ENCODE measurements around the gene CFAP77. TPM values are rescaled to one million over a fixed set of nuclear protein-coding genes. Genes with fewer than 3 reads are reported as not detected.
A peak's percentile ranks its signal among the peaks of the same experiment; 100 is the strongest.

Gene CFAP77
- total RNA-seq: under 1 TPM in 1 of 4 donors, not detected in 3; 0.66 TPM

- no peaks in the 10 kb centered on the region for H3K36me3 ChIP-seq
- H3K4me1 ChIP-seq: peaks cover 0 to 41% (median 25%) of the 10 kb centered on the region in 4 donors
- no peak for DNase-seq (ENCODE audit: low spot score in 2 of 2)
- TF ChIP-seq CTCF (IDR thresholded peaks at IDR 0.05): peak in 1 of 5 experiments; percentile 17
- no peak for TF ChIP-seq POLR2A (IDR thresholded peaks at IDR 0.05)
- no peak within 1 kb of the TSS for H3K27ac ChIP-seq
- H3K9me3 ChIP-seq: no peaks in the 10 kb centered on the region
- whole genome bisulfite sequencing, 2 donors: 0 to 1% methylated on average over 11 to 55 of the region's 69 CpGs
- H3K27me3 ChIP-seq: peaks cover 0 to 60% of the 10 kb centered on the region in 2 donors
- peak within 1 kb of the TSS; percentile 38 to 54 (median 52) for H3K4me3 ChIP-seq
Measured at GRCh38 chr9:132409828-132410528, at the start of gene CFAP77. Gene CFAP77, plus strand, starts transcription at chr9:132410211. Its CDS starts 61 bp downstream, at chr9:132410272.

- Histone ChIP-seq H3K27me3 (no peaks in the 10 kb centered on the region), H3K9me3 (no peaks in the 10 kb centered on the region), H3K4me3 (no peak overlapping the region), H3K36me3 (no peaks in the 10 kb centered on the region), H3K27ac (no peak overlapping the region), H3K4me1 (no peaks in the 10 kb centered on the region)
- 72 to 88% methylated on average over 9 of the region's 9 CpGs for WGBS, 2 donors
- no peak for DNase-seq (ENCODE audit: low spot score in 2 of 2)
- TF ChIP-seq CTCF (IDR thresholded peaks at IDR 0.05) (no peak), EP300 (IDR thresholded peaks at IDR 0.05) (no peak), POLR2A (IDR thresholded peaks at IDR 0.05) (no peak)
Measured at GRCh38 chr9:132364068-132364467, 45.9 kb upstream of the CFAP77 start.

GRCh38 chr9:132365986-132366385 lies 44.0 kb upstream of the CFAP77 start:
- Histone ChIP-seq H3K27ac (no peak overlapping the region), H3K9me3 (no peaks in the 10 kb centered on the region), H3K36me3 (peaks cover 0 to under 1% (median 0%) of the 10 kb centered on the region in 3 donors), H3K27me3 (no peaks in the 10 kb centered on the region), H3K4me3 (no peak overlapping the region), H3K4me1 (no peaks in the 10 kb centered on the region)
- TF ChIP-seq CTCF (IDR thresholded peaks at IDR 0.05) (no peak), POLR2A (IDR thresholded peaks at IDR 0.05) (no peak), EP300 (IDR thresholded peaks at IDR 0.05) (no peak)
- no peak for DNase-seq (ENCODE audit: low spot score in 2 of 2)
- 65 to 77% methylated on average over 3 of the region's 3 CpGs for WGBS, 2 donors

GRCh38 chr9:132366481-132366880 lies 43.5 kb upstream of the CFAP77 start:
- 74 to 76% methylated on average over 4 of the region's 4 CpGs for WGBS, 2 donors
- H3K27ac ChIP-seq: no peak overlapping the region
- TF ChIP-seq POLR2A (IDR thresholded peaks at IDR 0.05) (no peak), CTCF (IDR thresholded peaks at IDR 0.05) (no peak), EP300 (IDR thresholded peaks at IDR 0.05) (no peak)
- no peak overlapping the region for H3K4me3 ChIP-seq
- H3K27me3 ChIP-seq: no peaks in the 10 kb centered on the region
- no peaks in the 10 kb centered on the region for H3K9me3 ChIP-seq
- peaks cover 0 to 4% (median 0%) of the 10 kb centered on the region in 3 donors for H3K36me3 ChIP-seq
- no peaks in the 10 kb centered on the region for H3K4me1 ChIP-seq
- no peak for DNase-seq (ENCODE audit: low spot score in 2 of 2)

- no peak for DNase-seq (ENCODE audit: low spot score in 2 of 2)
- H3K4me3 ChIP-seq: no peak overlapping the region
- no peaks in the 10 kb centered on the region for H3K4me1 ChIP-seq
- H3K27ac ChIP-seq: no peak overlapping the region
- TF ChIP-seq CTCF (IDR thresholded peaks at IDR 0.05) (no peak), POLR2A (IDR thresholded peaks at IDR 0.05) (no peak), EP300 (IDR thresholded peaks at IDR 0.05) (no peak)
- H3K36me3 ChIP-seq: peaks cover 0 to 4% (median 0%) of the 10 kb centered on the region in 3 donors
- 57% methylated on average over 13 of the region's 13 CpGs for WGBS, 2 donors
- H3K27me3 ChIP-seq: no peaks in the 10 kb centered on the region
- no peaks in the 10 kb centered on the region for H3K9me3 ChIP-seq
Measured at GRCh38 chr9:132367613-132368313, 42.2 kb upstream of the CFAP77 start.
